Thyroid gland (tissue), 4 donors: ENCODE data around the gene RORB.

ENCODE experiments used
- POLR2A ChIP-seq, 2 donors: fragments of 450-650 bp; IDR thresholded peaks; one replicate each; pipeline ENCODE4 v1.6.1; 2017; ENCODE audit warnings: antibody characterized with exemption in 2 of 2, mild to moderate bottlenecking in 2 of 2, moderate library complexity in 1 of 2
- TF ChIP-seq, protein P1 (sequence below), 6 experiments: fragments of 200-600 bp in 3 of 6; fragments of 450-650 bp in 3 of 6; sonication (generic) in 3 of 6; IDR thresholded peaks; one replicate each; pipeline ENCODE4 v1.5.1; 2016 to 2019; ENCODE audit warnings: antibody characterized with exemption in 6 of 6, mild to moderate bottlenecking in 2 of 6, inconsistent platforms in 1 of 6, moderate library complexity in 1 of 6

DNA sequence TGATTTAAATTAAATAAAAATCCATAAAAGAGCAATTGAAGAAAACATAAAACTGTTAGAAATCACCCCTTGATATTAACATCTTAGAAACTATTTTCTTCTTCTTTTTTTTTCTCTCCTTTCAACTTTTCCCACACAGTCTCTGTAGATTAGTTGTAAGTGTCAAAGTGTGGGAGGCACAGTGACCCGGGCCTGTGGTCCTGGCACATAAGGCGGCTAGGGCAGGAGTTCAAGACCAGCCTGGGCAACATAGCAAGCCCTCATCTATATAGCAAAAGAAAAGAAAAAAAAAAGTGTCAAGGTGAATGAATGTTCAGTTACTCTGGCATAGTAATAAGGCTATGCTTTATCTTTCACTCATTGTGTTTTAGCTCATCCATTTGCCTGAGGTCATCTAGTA is 14.2 kb downstream of the RORB start:
- TF ChIP-seq, protein P1, sequence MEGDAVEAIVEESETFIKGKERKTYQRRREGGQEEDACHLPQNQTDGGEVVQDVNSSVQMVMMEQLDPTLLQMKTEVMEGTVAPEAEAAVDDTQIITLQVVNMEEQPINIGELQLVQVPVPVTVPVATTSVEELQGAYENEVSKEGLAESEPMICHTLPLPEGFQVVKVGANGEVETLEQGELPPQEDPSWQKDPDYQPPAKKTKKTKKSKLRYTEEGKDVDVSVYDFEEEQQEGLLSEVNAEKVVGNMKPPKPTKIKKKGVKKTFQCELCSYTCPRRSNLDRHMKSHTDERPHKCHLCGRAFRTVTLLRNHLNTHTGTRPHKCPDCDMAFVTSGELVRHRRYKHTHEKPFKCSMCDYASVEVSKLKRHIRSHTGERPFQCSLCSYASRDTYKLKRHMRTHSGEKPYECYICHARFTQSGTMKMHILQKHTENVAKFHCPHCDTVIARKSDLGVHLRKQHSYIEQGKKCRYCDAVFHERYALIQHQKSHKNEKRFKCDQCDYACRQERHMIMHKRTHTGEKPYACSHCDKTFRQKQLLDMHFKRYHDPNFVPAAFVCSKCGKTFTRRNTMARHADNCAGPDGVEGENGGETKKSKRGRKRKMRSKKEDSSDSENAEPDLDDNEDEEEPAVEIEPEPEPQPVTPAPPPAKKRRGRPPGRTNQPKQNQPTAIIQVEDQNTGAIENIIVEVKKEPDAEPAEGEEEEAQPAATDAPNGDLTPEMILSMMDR (IDR thresholded peaks at IDR 0.05) = no peak
- no peak for TF ChIP-seq POLR2A (IDR thresholded peaks at IDR 0.05)
